Measurements from ENCODE around the gene TMEM214.

GRCh38 chr2:27058210-27058609 is 25.4 kb downstream of the TMEM214 start:
- TF ChIP-seq CTCF (IDR thresholded peaks at IDR 0.05; ENCODE audit: insufficient read depth, low read depth, low read length) (no peak), EZH2 (IDR thresholded peaks at IDR 0.05; ENCODE audit: insufficient read depth, low read length) (no peak)
